Liver (tissue), 9 donors: ENCODE data around the gene GLT6D1. TPM values are rescaled to one million over a fixed set of nuclear protein-coding genes. Genes with fewer than 3 reads are reported as not detected.
"Not testable (repeated sequence)": the region's sequence is repeated elsewhere in the genome, so short reads cannot be mapped to it uniquely, and the experiment has no call there.

Experiments
- DNase-seq: peaks from one replicate; pipeline ENCODE4 v3.0.0-alpha.2; 2017; ENCODE audit warnings: low spot score
- H3K27ac ChIP-seq, 2 donors: one replicate each; pipeline ENCODE4 v1.7.0; 2013; ENCODE audit warnings: inconsistent platforms in 2 of 2, low read length in 2 of 2, control low read depth in 1 of 2, low read depth in 1 of 2, mild to moderate bottlenecking in 1 of 2
- H3K27me3 ChIP-seq, 4 donors: one replicate each; pipeline versions ENCODE4 v1.6.1 to v1.7.0; 2013; ENCODE audit warnings: low read length in 3 of 4, inconsistent platforms in 1 of 4, mild to moderate bottlenecking in 1 of 4, moderate library complexity in 1 of 4; ENCODE audit not compliant: control insufficient read depth in 4 of 4, insufficient read depth in 4 of 4
- H3K36me3 ChIP-seq, 4 donors: one replicate each; pipeline versions ENCODE4 v1.6.1 to v1.7.0; 2013; ENCODE audit warnings: low read length in 3 of 4, mild to moderate bottlenecking in 3 of 4, low read depth in 1 of 4, moderate library complexity in 1 of 4; ENCODE audit not compliant: control insufficient read depth in 4 of 4, insufficient read depth in 3 of 4
- H3K4me1 ChIP-seq, 4 donors: one replicate each; pipeline versions ENCODE4 v1.6.1 to v1.7.0; 2013; ENCODE audit warnings: low read length in 3 of 4, mild to moderate bottlenecking in 3 of 4, moderate library complexity in 1 of 4; ENCODE audit not compliant: control insufficient read depth in 4 of 4, insufficient read depth in 4 of 4
- H3K4me3 ChIP-seq, 3 donors: one replicate each; pipeline versions ENCODE4 v1.6.1 to v1.7.0; 2013; ENCODE audit warnings: low read length in 3 of 3, control low read depth in 1 of 3, low read depth in 1 of 3, mild to moderate bottlenecking in 1 of 3
- H3K9ac ChIP-seq, 2 donors: one replicate each; pipeline ENCODE4 v1.7.0; 2013; ENCODE audit warnings: low read length in 2 of 2, mild to moderate bottlenecking in 2 of 2, moderate library complexity in 2 of 2, control low read depth in 1 of 2, low read depth in 1 of 2
- H3K9me3 ChIP-seq, 4 donors: one replicate each; pipeline versions ENCODE4 v1.6.1 to v1.7.0; 2013; ENCODE audit warnings: low read length in 3 of 4; ENCODE audit not compliant: control insufficient read depth in 4 of 4
- CTCF ChIP-seq: fragments of 150-350 bp; IDR thresholded peaks from 2 replicates; pipeline ENCODE4 v1.5.1; 2017; ENCODE audit warnings: improper control_type of control experiment, low read depth, low read length; ENCODE audit not compliant: missing input control
- EGR1 ChIP-seq, 2 donors: IDR thresholded peaks; 2 replicates each; pipeline ENCODE4 v1.6.1; 2016 to 2018; ENCODE audit warnings: antibody characterized with exemption in 2 of 2, low read depth in 2 of 2
- FOXA2 ChIP-seq: IDR thresholded peaks from 2 replicates; pipeline ENCODE4 v1.6.1; 2016; ENCODE audit warnings: antibody characterized with exemption
- HNF4A ChIP-seq, 2 donors: conservative IDR thresholded peaks; 2 replicates each; pipeline ENCODE4 v1.6.1; 2016; ENCODE audit warnings: antibody characterized with exemption in 2 of 2, mild to moderate bottlenecking in 2 of 2
- HNF4G ChIP-seq: IDR thresholded peaks from 2 replicates; pipeline ENCODE4 v1.6.1; 2016; ENCODE audit warnings: antibody characterized with exemption
- MAX ChIP-seq: IDR thresholded peaks from 2 replicates; pipeline ENCODE4 v1.6.1; 2016; ENCODE audit warnings: antibody characterized with exemption
- NR2F2 ChIP-seq: IDR thresholded peaks from 2 replicates; pipeline ENCODE4 v1.6.1; 2016; ENCODE audit warnings: antibody characterized with exemption
- RAD21 ChIP-seq, 2 donors: IDR thresholded peaks; 2 replicates each; pipeline ENCODE4 v1.6.1; 2016; ENCODE audit warnings: antibody characterized with exemption in 2 of 2, mild to moderate bottlenecking in 2 of 2
- REST ChIP-seq: IDR thresholded peaks from 2 replicates; pipeline ENCODE4 v1.6.1; 2016; ENCODE audit warnings: antibody characterized with exemption, mild to moderate bottlenecking
- RXRA ChIP-seq, 2 donors: IDR thresholded peaks; 2 replicates each; pipeline ENCODE4 v1.6.1; 2017 to 2018; ENCODE audit warnings: antibody characterized with exemption in 2 of 2, mild to moderate bottlenecking in 1 of 2
- SP1 ChIP-seq: IDR thresholded peaks from 2 replicates; pipeline ENCODE4 v1.6.1; 2018; ENCODE audit warnings: antibody characterized with exemption, mild to moderate bottlenecking
- TAF1 ChIP-seq: conservative IDR thresholded peaks from 2 replicates; pipeline ENCODE4 v1.6.1; 2016; ENCODE audit warnings: antibody characterized with exemption, mild to moderate bottlenecking
- YY1 ChIP-seq: IDR thresholded peaks from 2 replicates; pipeline ENCODE4 v1.6.1; 2016; ENCODE audit warnings: antibody characterized with exemption, mild to moderate bottlenecking
- ZBTB33 ChIP-seq: IDR thresholded peaks from 2 replicates; pipeline ENCODE4 v1.6.1; 2016; ENCODE audit warnings: antibody characterized with exemption
- WGBS: extraction: QIAGEN DNeasy Blood & Tissue Kit; methylation state at CpG from one replicate; pipeline ENCODE4 v1.1.7; 2013; 5-methylcytosine and 5-hydroxymethylcytosine counted together
- polyA plus RNA-seq, 2 donors: library from polyadenylated mRNA; stranded (reverse) in 1 of 2; unstranded in 1 of 2; fragments of 200-250 nt in 1 of 2; fragments of >200 nt in 1 of 2; fragmentation: Nextera tagmentation in 1 of 2; extraction: Ambion mirVana in 1 of 2; gene quantifications; one replicate each; pipeline versions ENCODE4 v1.2.1 to v1.2.3, GENCODE V29; 2013 to 2015
- total RNA-seq, 2 donors: library from RNA; depleted of rRNA; stranded (reverse); fragments of >200 nt; gene quantifications; one replicate each; pipeline ENCODE4 v1.2.3, GENCODE V29; 2014
- donor health status: healthy.
- donor health status: healthy.
- donor health status: healthy.
- donor health status: healthy.
- donor health status: healthy.

The GLT6D1 gene
- total and polyA plus RNA-seq, 4 donors: not detected

- no peak for TF ChIP-seq MAX
- no peak for TF ChIP-seq FOXA2
- TF ChIP-seq CTCF: no peak
- TF ChIP-seq HNF4G: no peak
These were observed 30.4 kb upstream of the GLT6D1 start (continued) for GRCh38 chr9:135669616-135670285.

GRCh38 chr9:135669018-135669417 is 29.7 kb upstream of the GLT6D1 start:
- H3K27ac ChIP-seq, H3K9me3 ChIP-seq, DNase-seq, H3K4me3 ChIP-seq, H3K27me3 ChIP-seq, H3K36me3 ChIP-seq, H3K4me1 ChIP-seq, H3K9ac ChIP-seq: not testable (repeated sequence)
- 84% methylated on average over 5 of the region's 5 CpGs for WGBS

- H3K27ac ChIP-seq: no peak overlapping the region
- no peaks in the 10 kb centered on the region for H3K9me3 ChIP-seq
- H3K36me3 ChIP-seq: no peaks in the 10 kb centered on the region
- peaks cover 0 to 2% (median 0%) of the 10 kb centered on the region in 4 donors for H3K27me3 ChIP-seq
- TF ChIP-seq TAF1 (no peak), FOXA2 (no peak), ZBTB33 (no peak), RXRA (IDR thresholded peaks at IDR 0.05) (no peak), NR2F2 (no peak), CTCF (no peak), HNF4G (no peak), REST (no peak), MAX (no peak), RAD21 (IDR thresholded peaks at IDR 0.05) (no peak), EGR1 (IDR thresholded peaks at IDR 0.05; ENCODE audit: low read depth in 2 of 2) (no peak), SP1 (no peak), HNF4A (conservative IDR thresholded peaks at IDR 0.05) (no peak), YY1 (no peak)
- no peak for DNase-seq
- H3K4me1 ChIP-seq: no peaks in the 10 kb centered on the region
- no peak overlapping the region for H3K9ac ChIP-seq
- 86% methylated on average over 9 of the region's 9 CpGs for WGBS
- H3K4me3 ChIP-seq: no peak overlapping the region
These were observed 28.2 kb upstream of the GLT6D1 start for GRCh38 chr9:135667463-135668001.
